H1 (cell line): ENCODE data around the gene CBX4. TPM values are rescaled to one million over a fixed set of nuclear protein-coding genes. Genes with fewer than 3 reads are reported as not detected.

ENCODE experiments used
- CTCF ChIA-PET: fragments of 300-600 bp; sonication (Branson Sonifier 250); formaldehyde crosslinking; loops from one replicate; lab custom pipeline; 2021; ENCODE audit not compliant: partially characterized antibody; lab: Charles Lee
- POLR2A ChIA-PET: fragments of 300-600 bp; sonication (Branson Sonifier 250); formaldehyde crosslinking; loops from one replicate; lab custom pipeline; 2021; ENCODE audit warnings: inconsistent platforms; ENCODE audit not compliant: partially characterized antibody; lab: Charles Lee
- DNase-seq, 2 experiments: peaks; one replicate each; pipeline versions ENCODE4 v3.0.0 to v3.0.0-alpha.2; 2010 to 2022; ENCODE audit warnings: low spot score in 2 of 2, low read depth in 1 of 2, mixed read lengths in 1 of 2
- FAIRE-seq: peaks from 2 replicates; lab custom pipeline; 2011; peaks lifted over from hg19 to GRCh38; lab: Jason Lieb, UNC
- H2AFZ ChIP-seq: 2 replicates; pipeline ENCODE4 v1.8.1; 2012; ENCODE audit warnings: low read length, inconsistent platforms
- H2AK5ac ChIP-seq: 2 replicates; pipeline ENCODE4 v1.6.1; 2013; ENCODE audit warnings: low read depth, low read length
- H2BK120ac ChIP-seq: replicated peaks from 2 replicates; pipeline ENCODE3; 2013; ENCODE audit warnings: low read depth, low read length, inconsistent platforms
- H2BK12ac ChIP-seq: 2 replicates; pipeline ENCODE4 v1.6.1; 2013; ENCODE audit warnings: low read depth, low read length
- H2BK15ac ChIP-seq: 2 replicates; pipeline ENCODE4 v1.6.1; 2013; ENCODE audit warnings: low read length
- H2BK20ac ChIP-seq: 2 replicates; pipeline ENCODE4 v1.6.1; 2013; ENCODE audit warnings: low read length
- H2BK5ac ChIP-seq: 2 replicates; pipeline ENCODE4 v1.6.1; 2013; ENCODE audit warnings: low read depth, low read length
- H3K14ac ChIP-seq: 2 replicates; pipeline ENCODE4 v1.6.1; 2013; ENCODE audit warnings: inconsistent platforms; ENCODE audit not compliant: insufficient read length
- H3K18ac ChIP-seq: 2 replicates; pipeline ENCODE4 v1.6.1; 2013; ENCODE audit warnings: low read length; ENCODE audit errors: extremely low read depth
- H3K23ac ChIP-seq: 2 replicates; pipeline ENCODE4 v1.6.1; 2013; ENCODE audit warnings: inconsistent platforms; ENCODE audit not compliant: insufficient read length
- H3K23me2 ChIP-seq: 2 replicates; pipeline ENCODE4 v1.6.1; 2013; ENCODE audit warnings: low read depth, low read length
- H3K27ac ChIP-seq: 2 replicates; pipeline ENCODE4 v1.6.1; 2011; ENCODE audit warnings: low read depth, low read length, inconsistent platforms
- H3K27me3 ChIP-seq, 4 experiments: replicated peaks in 1 of 4; 1 replicate in 1 of 4; 2 replicates in 3 of 4; pipeline versions ENCODE4 v1.6.1 to v1.8.1; 2011 to 2013; ENCODE audit warnings: low read length in 3 of 4, mild to moderate bottlenecking in 3 of 4, inconsistent platforms in 2 of 4, mixed read lengths in 2 of 4, moderate library complexity in 1 of 4; ENCODE audit not compliant: control insufficient read depth in 3 of 4, insufficient read depth in 3 of 4; ENCODE audit errors: extremely low read depth in 1 of 4
- H3K36me3 ChIP-seq, 4 experiments: 2 replicates each; pipeline versions ENCODE4 v1.6.1 to v1.8.1; 2011 to 2013; ENCODE audit warnings: mild to moderate bottlenecking in 4 of 4, low read length in 3 of 4, moderate library complexity in 2 of 4, control low read depth in 1 of 4, inconsistent platforms in 1 of 4; ENCODE audit not compliant: insufficient read depth in 4 of 4, control insufficient read depth in 2 of 4
- H3K4ac ChIP-seq: replicated peaks from 2 replicates; pipeline ENCODE3; 2013; ENCODE audit warnings: low read length, low read depth, mixed read lengths, inconsistent platforms; ENCODE audit not compliant: insufficient read length
- H3K4me1 ChIP-seq, 4 experiments: replicated peaks in 1 of 4; 1 replicate in 1 of 4; 2 replicates in 3 of 4; pipeline versions ENCODE4 v1.6.1 to v1.8.1; 2011 to 2013; ENCODE audit warnings: low read length in 3 of 4, inconsistent platforms in 2 of 4, mixed read lengths in 1 of 4; ENCODE audit not compliant: insufficient read depth in 4 of 4, control insufficient read depth in 3 of 4
- H3K4me2 ChIP-seq, 2 experiments: 2 replicates each; pipeline versions ENCODE4 v1.6.1 to v1.8.1; 2011 to 2013; ENCODE audit warnings: low read depth in 2 of 2, low read length in 2 of 2, control low read depth in 1 of 2, inconsistent platforms in 1 of 2, mild to moderate bottlenecking in 1 of 2; ENCODE audit not compliant: insufficient read depth in 1 of 2
- H3K4me3 ChIP-seq, 4 experiments: fragments of 200-600, 300-600 bp in 1 of 4; sonication (generic), shearing (Covaris generic), sonication (Bioruptor Twin) in 1 of 4; 2 replicates each; pipeline versions ENCODE4 v1.5.1 to v1.8.1; 2011 to 2016; ENCODE audit warnings: low read length in 4 of 4, low read depth in 3 of 4, control low read depth in 2 of 4, inconsistent platforms in 2 of 4, mild to moderate bottlenecking in 2 of 4, mixed read lengths in 1 of 4, moderate library complexity in 1 of 4; ENCODE audit not compliant: insufficient read depth in 2 of 4; ENCODE audit errors: extremely low read depth in 1 of 4
- H3K56ac ChIP-seq: replicated peaks from 2 replicates; pipeline ENCODE3; 2013; ENCODE audit warnings: low read depth, mild to moderate bottlenecking, mixed read lengths, low read length, inconsistent platforms; ENCODE audit not compliant: insufficient read length
- H3K79me1 ChIP-seq: 2 replicates; pipeline ENCODE4 v1.6.1; 2013; ENCODE audit warnings: low read depth, low read length, control low read depth
- H3K79me2 ChIP-seq, 2 experiments: 2 replicates each; pipeline versions ENCODE4 v1.6.1 to v1.8.1; 2012 to 2013; ENCODE audit warnings: low read length in 2 of 2, mild to moderate bottlenecking in 2 of 2, inconsistent platforms in 1 of 2; ENCODE audit not compliant: insufficient read depth in 2 of 2, control insufficient read depth in 1 of 2
- H3K9ac ChIP-seq, 4 experiments: replicated peaks in 1 of 4; 1 replicate in 1 of 4; 2 replicates in 3 of 4; pipeline versions ENCODE4 v1.6.1 to v1.8.1; 2011 to 2013; ENCODE audit warnings: low read depth in 3 of 4, low read length in 3 of 4, control low read depth in 2 of 4, mild to moderate bottlenecking in 2 of 4, moderate library complexity in 2 of 4, inconsistent platforms in 1 of 4; ENCODE audit errors: extremely low read depth in 1 of 4
- H3K9me3 ChIP-seq, 2 experiments: 2 replicates each; pipeline versions ENCODE4 v1.6.1 to v1.8.1; 2012 to 2013; ENCODE audit warnings: mild to moderate bottlenecking in 2 of 2, moderate library complexity in 2 of 2, control low read depth in 1 of 2, inconsistent platforms in 1 of 2, low read depth in 1 of 2, low read length in 1 of 2, mixed read lengths in 1 of 2; ENCODE audit not compliant: insufficient read depth in 2 of 2
- H4K20me1 ChIP-seq, 2 experiments: replicated peaks in 1 of 2; 2 replicates each; pipeline versions ENCODE3 to v1.8.1; 2011 to 2013; ENCODE audit warnings: inconsistent platforms in 2 of 2, low read length in 2 of 2, mild to moderate bottlenecking in 1 of 2; ENCODE audit not compliant: insufficient read depth in 2 of 2, control insufficient read depth in 1 of 2
- H4K5ac ChIP-seq: 2 replicates; pipeline ENCODE4 v1.6.1; 2013; ENCODE audit warnings: low read length, low read depth, mixed read lengths, inconsistent platforms; ENCODE audit not compliant: insufficient read length
- H4K8ac ChIP-seq: 2 replicates; pipeline ENCODE4 v1.8.0; 2013; ENCODE audit warnings: mild to moderate bottlenecking, moderate library complexity, low read length, inconsistent platforms; ENCODE audit not compliant: insufficient read depth; ENCODE audit errors: extremely low read depth
- H4K91ac ChIP-seq: replicated peaks from 2 replicates; pipeline ENCODE3; 2013; ENCODE audit warnings: low read length, mixed read lengths, inconsistent platforms; ENCODE audit not compliant: insufficient read length
- CBX8 ChIP-seq: fragments of 300-800, 300-1000 bp; sonication (generic); IDR thresholded peaks from 2 replicates; pipeline ENCODE4 v1.7.1; 2016; ENCODE audit warnings: low read depth, low read length, borderline replicate concordance
- EZH2 ChIP-seq: fragments of 200-600 bp; sonication (generic); IDR thresholded peaks from 2 replicates; pipeline ENCODE4 v1.7.1; 2012; ENCODE audit warnings: low read depth, mild to moderate bottlenecking, moderate library complexity, low read length, inconsistent platforms; ENCODE audit not compliant: severe bottlenecking
- SP1 ChIP-seq: IDR thresholded peaks from 2 replicates; pipeline ENCODE4 v1.6.1; 2011; ENCODE audit warnings: low read depth, low read length
- SP2 ChIP-seq: IDR thresholded peaks from 2 replicates; pipeline ENCODE4 v1.6.1; 2012; ENCODE audit warnings: mild to moderate bottlenecking, low read length, inconsistent platforms
- SUZ12 ChIP-seq: fragments of 200-600 bp; sonication (generic); IDR thresholded peaks from 2 replicates; pipeline ENCODE4 v1.6.1; 2012; ENCODE audit warnings: mild to moderate bottlenecking, inconsistent platforms, low read length, moderate library complexity, mixed read lengths
- WGBS, 2 experiments: shearing (Covaris generic) in 1 of 2; methylation state at CpG; one replicate each; pipeline versions ENCODE4 v1.1.6 to v1.1.7; 2013 to 2015; ENCODE audit warnings: low lambda C conversion rate in 2 of 2, mixed read lengths in 2 of 2, inconsistent platforms in 1 of 2, low coverage in 1 of 2, missing lambda C conversion rate in 1 of 2; ENCODE audit not compliant: insufficient replicate concordance in 2 of 2, insufficient coverage in 1 of 2, insufficient read length in 1 of 2; ENCODE audit errors: extremely low coverage in 1 of 2, missing lambda C conversion rate in 1 of 2; 5-methylcytosine and 5-hydroxymethylcytosine counted together
- polyA plus RNA-seq, 7 experiments: library from polyadenylated mRNA; depleted of rRNA in 3 of 7; stranded (reverse) in 5 of 7; unstranded in 2 of 7; fragments of >200 nt in 5 of 7; fragments of 200-250 nt in 2 of 7; gene quantifications; 1 replicate in 5 of 7; 2 replicates in 1 of 7; 4 replicates in 1 of 7; pipeline versions ENCODE4 v1.2.1 to v1.2.3, GENCODE V29; 2011 to 2013; ENCODE audit warnings: missing spikeins in 2 of 7, mixed read lengths in 2 of 7
- total RNA-seq: library from RNA; stranded (reverse); fragmentation: NEBNext Ultra II Directional; extraction: Animal tissue kit (Norgen Biotek cat#: 25700); gene quantifications from 2 replicates; pipeline ENCODE4 v1.2.1, GENCODE V29; 2021
- TF ChIP-seq, protein P1 (sequence below): IDR thresholded peaks from 2 replicates; pipeline ENCODE4 v1.6.1; 2011; ENCODE audit warnings: low read depth, mild to moderate bottlenecking, low read length; ENCODE audit not compliant: insufficient read depth
- TF ChIP-seq, protein P2 (sequence below): IDR thresholded peaks from 2 replicates; pipeline ENCODE4 v1.6.1; 2012; ENCODE audit warnings: inconsistent platforms

CBX4 gene
- total and polyA plus RNA-seq, 2 of the 8 experiments (the other 6 are each of a cell fraction or from before 2014, with no cell fraction given): 1.8 to 4.0 TPM

DNA sequence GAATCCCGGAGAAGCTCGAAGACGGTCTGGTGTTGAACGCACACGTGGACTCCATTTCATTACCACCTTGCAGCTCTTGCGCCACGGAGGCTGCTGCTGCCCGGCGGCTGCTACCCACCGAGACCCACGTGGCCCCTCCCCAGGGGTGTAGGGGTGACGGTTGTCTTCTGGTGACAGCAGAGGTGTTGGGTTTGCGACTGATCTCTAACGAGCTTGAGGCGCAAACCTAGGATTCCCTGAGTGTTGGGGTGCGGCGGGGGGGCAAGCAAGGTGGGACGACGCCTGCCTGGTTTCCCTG, 1.7 kb upstream of the CBX4 start:
- Histone ChIP-seq H2BK12ac (peak overlapping the region; percentile 88; the same call in 1 of the 2 replicates), H3K18ac (no peak overlapping the region; the same call in 1 of the 2 replicates), H2BK20ac (no peak overlapping the region), H3K4me1 (peaks cover 3 to 43% (median 30%) of the 10 kb centered on the region in 4 experiments; a peak in 6 of 7 replicates), H2BK5ac (no peak overlapping the region), H3K4me3 (peak overlapping the region in 1 of 4 experiments; percentile 57; a peak in 2 of 8 replicates), H2BK15ac (no peak overlapping the region), H3K9ac (no peak overlapping the region), H3K14ac (no peak overlapping the region), H3K4me2 (peak overlapping the region; percentile 55 to 77), H2BK120ac (peak overlapping the region; percentile 28), H3K27ac (no peak overlapping the region)
- DNase-seq (no peak), FAIRE-seq (no peak)
- ChIA-PET CTCF (interaction anchor here (0.8 to 11.6 kb wide), 23 partner anchors 7 to 156 kb away, joined by 3 to 181 read pairs (median 8); partner anchors contain the start of gene CBX2), POLR2A (interaction anchor here (1.7 to 7.6 kb wide), 7 partner anchors 30 to 153 kb away, joined by 4 to 111 read pairs (median 9); partner anchors contain the start of gene CBX8)
- TF ChIP-seq, protein P1, sequence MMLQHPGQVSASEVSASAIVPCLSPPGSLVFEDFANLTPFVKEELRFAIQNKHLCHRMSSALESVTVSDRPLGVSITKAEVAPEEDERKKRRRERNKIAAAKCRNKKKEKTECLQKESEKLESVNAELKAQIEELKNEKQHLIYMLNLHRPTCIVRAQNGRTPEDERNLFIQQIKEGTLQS: no peak
- peak; percentile 17; the same call in 1 of the 2 replicates for TF ChIP-seq SUZ12
- peak; percentile 61 for TF ChIP-seq EZH2
- no peak for TF ChIP-seq SP2
- TF ChIP-seq, protein P2, sequence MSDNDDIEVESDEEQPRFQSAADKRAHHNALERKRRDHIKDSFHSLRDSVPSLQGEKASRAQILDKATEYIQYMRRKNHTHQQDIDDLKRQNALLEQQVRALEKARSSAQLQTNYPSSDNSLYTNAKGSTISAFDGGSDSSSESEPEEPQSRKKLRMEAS: peak; percentile 67; the same call in 1 of the 2 replicates
- peak; percentile 71; the same call in 1 of the 2 replicates for TF ChIP-seq CBX8
- TF ChIP-seq SP1: no peak
- TF ChIP-seq, all 59 proteins: peak for 4
- Histone ChIP-seq H4K5ac (no peak overlapping the region), H2AFZ (no peak overlapping the region), H3K56ac (no peak overlapping the region), H3K79me2 (no peaks in the 10 kb centered on the region), H4K8ac (no peak overlapping the region), H3K23me2 (peaks cover 18% of the 10 kb centered on the region; the same call in 1 of the 2 replicates), H4K91ac (no peak overlapping the region), H3K9me3 (peaks cover 0 to 8% of the 10 kb centered on the region in 2 experiments; a peak in 2 of 4 replicates), H3K4ac (no peak overlapping the region), H3K23ac (no peak overlapping the region), H4K20me1 (peaks cover 6 to 8% of the 10 kb centered on the region in 2 experiments), H3K27me3 (peaks cover 63 to 85% (median 82%) of the 10 kb centered on the region in 4 experiments), H3K36me3 (peaks cover 0 to 16% (median 0%) of the 10 kb centered on the region in 4 experiments; a peak in 1 of 8 replicates), H3K79me1 (no peaks in the 10 kb centered on the region), H2AK5ac (no peak overlapping the region)
- 17% methylated on average over 16 of the region's 19 CpGs; no CpG with 5 or more reads in 1 of the 2 experiments for WGBS, 2 experiments
